ENCODE data around the gene CLUH. TPM values are rescaled to one million over a fixed set of nuclear protein-coding genes. Genes with fewer than 3 reads are reported as not detected.
A peak's percentile ranks its signal among the peaks of the same experiment; 100 is the strongest.
"Not testable (repeated sequence)": the region's sequence is repeated elsewhere in the genome, so short reads cannot be mapped to it uniquely, and the experiment has no call there.

The CLUH gene
- total RNA-seq, 2 donors from 2014 or later, result 56.9 to 93.2 TPM

DNA sequence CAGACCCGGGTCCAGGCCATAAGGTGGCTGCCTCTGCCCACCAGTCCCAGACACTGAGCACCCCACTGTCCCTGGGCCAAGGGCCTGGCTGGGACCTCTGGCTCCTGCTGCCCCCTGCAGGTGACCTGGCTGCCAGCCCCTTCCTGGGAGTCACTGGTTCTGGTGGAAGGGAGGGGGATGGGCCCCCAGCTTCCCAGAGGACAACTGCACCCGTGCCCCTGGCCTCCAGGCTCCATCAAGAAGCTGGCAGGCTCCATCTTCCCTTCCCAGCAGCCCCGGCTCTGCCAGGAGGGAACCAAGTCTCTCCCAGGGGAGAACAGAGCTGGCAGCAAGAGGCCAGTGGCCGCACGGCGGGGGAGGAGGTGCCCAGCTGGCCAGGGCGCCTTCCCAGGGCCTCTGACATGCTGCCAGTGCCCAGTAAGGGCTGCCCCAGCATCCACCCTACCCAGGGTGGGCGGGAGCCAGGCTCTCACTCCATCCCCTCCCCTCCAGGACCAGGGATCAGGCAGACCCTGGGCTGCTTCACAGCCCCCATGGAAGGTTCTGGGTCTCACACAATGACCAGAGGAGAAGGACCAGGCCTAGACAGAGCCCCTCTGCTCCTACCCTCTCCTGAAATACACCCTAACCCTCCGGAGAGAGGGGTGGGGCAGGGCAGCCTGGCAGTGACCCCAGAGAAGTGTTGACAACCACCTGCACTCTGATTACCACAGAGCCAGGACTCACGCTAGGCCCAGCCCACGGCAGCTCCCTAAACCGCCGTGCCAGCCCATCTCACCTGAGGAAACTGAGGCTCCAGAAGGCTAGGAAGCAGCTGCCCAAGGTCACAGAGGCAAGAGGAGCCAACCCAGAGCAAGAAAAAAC is 3.6 kb downstream of the CLUH start:
- Mint-ChIP-seq H3K9me3 (no peaks in the 10 kb centered on the region), H3K36me3 (peaks cover 8 to 19% of the 10 kb centered on the region in 2 donors), H3K27ac (peak overlapping the region; percentile 72 to 94)
- peak in 1 of 2 donors; percentile 42 for DNase-seq (ENCODE audit: low spot score in 2 of 2)
- no peak for ATAC-seq

DNA sequence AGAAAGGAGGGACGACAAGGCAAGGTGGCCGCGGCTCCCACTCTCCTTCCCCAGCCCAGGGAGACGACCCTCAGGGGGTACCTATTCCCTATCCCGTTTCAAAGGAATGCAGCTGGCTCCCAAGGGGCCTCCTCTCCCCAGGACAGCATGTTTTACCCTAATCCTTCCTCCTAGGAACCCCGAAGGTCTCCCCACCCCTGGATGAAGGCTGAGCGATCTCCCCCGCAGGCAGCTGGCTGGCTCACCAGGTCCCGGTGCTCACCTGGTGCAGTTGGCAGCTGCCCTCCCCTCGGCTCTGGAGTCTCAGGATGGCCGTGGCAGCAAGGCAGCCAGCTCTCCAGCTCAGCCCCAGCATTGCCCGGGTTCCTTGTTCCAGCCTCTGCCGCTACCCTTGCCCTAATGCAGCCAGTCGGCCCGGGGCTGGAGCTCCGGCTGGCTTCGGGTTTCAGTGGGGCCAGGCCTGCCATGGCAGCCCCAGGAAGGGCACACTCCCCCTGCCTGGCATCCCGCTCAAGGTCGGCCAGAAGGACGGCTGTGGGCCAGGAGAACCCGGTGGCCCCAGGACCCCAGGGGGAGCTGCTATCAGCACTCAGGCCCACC is 4.6 kb downstream of the CLUH start:
- DNase-seq (ENCODE audit: low spot score in 2 of 2), result no peak
- peak overlapping the region in 1 of 2 donors; percentile 17 for H3K27ac Mint-ChIP-seq
- no peak for ATAC-seq
- H3K36me3 Mint-ChIP-seq, result peaks cover 2 to 12% of the 10 kb centered on the region in 2 donors
- H3K9me3 Mint-ChIP-seq, result no peaks in the 10 kb centered on the region

- Mint-ChIP-seq H3K9me3 (no peaks in the 10 kb centered on the region), H3K27ac (peak overlapping the region; percentile 17 to 91)
- DNase-seq (ENCODE audit: low spot score in 2 of 2), result no peak
These were observed 5.4 kb downstream of the CLUH start for GRCh38 chr17:2705888-2706795.

GRCh38 chr17:2705263-2705662 is 6.3 kb downstream of the CLUH start:
- ATAC-seq (no peak), DNase-seq (ENCODE audit: low spot score in 2 of 2) (no peak)
- H3K9me3 Mint-ChIP-seq, result no peaks in the 10 kb centered on the region
- peaks cover 0 to 4% of the 10 kb centered on the region in 2 donors for H3K36me3 Mint-ChIP-seq
- H3K27ac Mint-ChIP-seq, result peak overlapping the region; percentile 17 to 70

More at GRCh38 chr17:2705888-2706795, 5.4 kb downstream of the CLUH start:
- H3K36me3 Mint-ChIP-seq, result peaks cover 0 to 11% of the 10 kb centered on the region in 2 donors
- no peak for ATAC-seq

DNA sequence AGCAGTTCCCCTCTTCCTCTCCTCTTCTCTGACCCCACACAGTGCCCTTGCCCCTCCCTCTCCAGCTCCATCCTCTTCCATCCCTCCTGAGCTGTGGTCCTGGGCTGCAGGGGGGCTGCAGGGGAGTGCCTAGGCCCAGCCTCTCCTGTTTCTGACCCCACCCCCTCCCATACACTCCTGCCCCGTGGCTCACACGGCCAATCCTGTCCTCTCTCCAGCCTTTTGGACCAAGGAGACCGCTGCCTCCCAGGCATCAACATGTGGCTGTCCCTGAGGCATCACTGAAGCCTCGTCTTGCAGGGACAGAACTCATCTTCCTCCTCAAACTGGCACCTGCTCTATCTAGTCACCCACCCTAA is 6.7 kb downstream of the CLUH start:
- H3K36me3 Mint-ChIP-seq, result peaks cover 0 to under 1% of the 10 kb centered on the region in 2 donors
- DNase-seq (ENCODE audit: low spot score in 2 of 2) (no peak), ATAC-seq (no peak)
- no peaks in the 10 kb centered on the region for H3K9me3 Mint-ChIP-seq
- peak overlapping the region; percentile 17 to 70 for H3K27ac Mint-ChIP-seq

GRCh38 chr17:2704031-2704889 is 7.3 kb downstream of the CLUH start:
- Mint-ChIP-seq H3K27ac (peak overlapping the region in 1 of 2 donors; percentile 17), H3K9me3 (no peaks in the 10 kb centered on the region), H3K36me3 (no peaks in the 10 kb centered on the region)
- ATAC-seq, result no peak
- DNase-seq (ENCODE audit: low spot score in 2 of 2), result no peak

GRCh38 chr17:2703606-2704005 is 8.0 kb downstream of the CLUH start:
- ATAC-seq (no peak), DNase-seq (ENCODE audit: low spot score in 2 of 2) (no peak)
- no peak overlapping the region for H3K27ac Mint-ChIP-seq
- H3K9me3 Mint-ChIP-seq, result no peaks in the 10 kb centered on the region
- no peaks in the 10 kb centered on the region for H3K36me3 Mint-ChIP-seq

DNA sequence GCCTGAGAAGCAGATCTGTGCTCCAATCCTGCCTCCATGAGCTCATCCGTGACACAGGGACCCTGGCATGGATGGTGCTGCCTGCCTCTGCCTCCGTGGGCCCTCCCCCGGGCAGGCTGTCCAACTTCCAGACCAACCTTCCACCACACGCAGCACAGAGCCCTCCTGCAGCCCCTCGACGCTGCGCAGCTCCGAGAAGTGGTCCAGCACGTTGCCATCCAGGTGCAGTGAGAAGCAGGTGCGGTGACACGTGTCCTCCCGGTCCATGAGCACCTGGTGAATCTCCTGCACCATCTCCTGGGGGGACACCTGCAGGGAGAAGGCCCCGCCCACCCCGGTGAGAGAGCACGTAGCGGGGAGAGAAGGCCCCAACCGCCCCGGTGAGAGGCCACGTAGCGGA is 8.4 kb downstream of the CLUH start:
- ATAC-seq (no peak), DNase-seq (ENCODE audit: low spot score in 2 of 2) (no peak)
- Mint-ChIP-seq H3K9me3 (no peaks in the 10 kb centered on the region), H3K36me3 (no peaks in the 10 kb centered on the region), H3K27ac (no peak overlapping the region)

DNA sequence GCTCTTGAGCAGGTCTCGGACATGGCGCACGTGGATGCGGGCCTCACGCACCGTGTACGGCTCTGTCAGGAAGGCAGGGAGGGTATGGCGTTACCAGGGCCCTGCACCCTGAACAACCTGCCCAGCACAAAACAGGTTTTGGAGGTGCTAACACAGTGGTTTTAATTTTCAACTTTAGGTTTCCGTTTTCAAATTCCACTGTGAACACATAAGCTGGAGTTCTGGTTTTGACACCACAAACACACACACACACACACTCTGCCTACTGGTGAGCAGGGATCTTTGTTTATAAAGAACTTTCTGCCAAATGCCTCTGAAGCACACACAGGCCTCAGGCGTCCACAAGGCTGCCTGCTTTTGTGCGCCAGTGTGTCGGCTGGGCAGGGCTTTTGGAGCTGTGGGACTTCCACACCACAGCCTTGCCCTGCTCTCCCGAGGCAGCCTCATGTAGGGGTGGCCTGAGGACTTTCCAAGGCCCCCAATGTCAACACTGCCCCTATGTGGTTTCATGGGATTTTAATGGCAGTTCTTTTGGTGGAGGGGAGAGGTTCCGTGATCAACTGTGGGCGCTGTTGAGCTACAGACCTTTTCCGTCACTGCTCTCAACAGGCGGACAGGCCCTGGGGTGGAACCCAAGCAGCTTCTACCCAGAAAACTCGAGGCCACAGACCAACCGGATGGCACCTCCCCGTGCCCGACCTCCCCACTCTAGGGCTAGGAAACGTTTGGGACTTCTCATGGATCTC is 9.4 kb downstream of the CLUH start:
- ATAC-seq (no peak), DNase-seq (ENCODE audit: low spot score in 2 of 2) (no peak)
- H3K27ac Mint-ChIP-seq, result no peak overlapping the region
- no peaks in the 10 kb centered on the region for H3K36me3 Mint-ChIP-seq
- no peaks in the 10 kb centered on the region for H3K9me3 Mint-ChIP-seq

DNA sequence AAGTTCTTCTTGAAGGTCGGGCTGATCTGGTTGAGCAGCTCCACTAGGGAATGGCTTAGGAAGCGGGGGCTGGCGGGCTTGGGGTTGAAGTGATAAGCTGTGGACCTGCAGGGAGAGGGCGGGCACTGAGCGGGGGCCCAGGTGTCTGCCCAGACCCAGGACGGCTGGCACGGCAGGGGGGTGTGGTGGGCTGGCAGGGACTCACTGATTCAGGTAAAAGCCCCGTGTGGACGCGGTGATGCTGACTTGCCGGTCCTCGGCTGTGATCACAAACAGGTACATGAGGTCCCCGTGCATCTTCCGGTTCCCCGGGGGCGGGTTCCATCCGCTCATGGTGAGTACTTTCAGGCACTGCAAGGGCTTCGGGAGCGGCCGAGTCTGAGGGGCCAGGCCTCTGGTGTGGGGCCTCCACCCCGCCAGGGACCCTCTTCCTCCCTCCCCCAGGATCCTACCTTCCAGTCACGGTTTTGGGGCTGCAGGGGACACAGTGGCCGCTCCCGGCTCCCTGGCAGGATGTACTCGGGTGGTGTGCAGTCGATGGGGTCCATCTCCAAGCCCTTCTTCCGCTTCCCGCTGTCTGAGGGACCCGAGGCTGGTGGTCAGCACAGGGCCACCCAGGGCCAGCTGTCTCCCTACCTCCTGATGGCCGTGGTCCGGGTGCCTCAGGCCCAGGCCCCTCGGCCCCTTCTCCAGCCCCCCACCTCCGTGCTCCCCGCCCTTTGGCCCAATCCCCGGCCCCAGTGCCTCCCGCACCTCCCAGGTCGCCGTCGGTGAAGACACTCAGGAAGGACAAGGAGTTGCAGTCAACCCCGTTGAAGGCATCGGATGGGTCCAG is 10.2 kb downstream of the CLUH start:
- Mint-ChIP-seq H3K36me3 (no peaks in the 10 kb centered on the region), H3K27ac (no peak overlapping the region), H3K9me3 (no peaks in the 10 kb centered on the region)
- DNase-seq (ENCODE audit: low spot score in 2 of 2), result peak in 1 of 2 donors; percentile 54
- no peak for ATAC-seq

GRCh38 chr17:2700491-2701141 is 10.9 kb downstream of the CLUH start:
- no peak for ATAC-seq
- no peaks in the 10 kb centered on the region for H3K36me3 Mint-ChIP-seq

GRCh38 chr17:2700030-2700490 is 11.5 kb downstream of the CLUH start:
- H3K9me3 Mint-ChIP-seq, result no peaks in the 10 kb centered on the region
- ATAC-seq, result no peak
- no peaks in the 10 kb centered on the region for H3K36me3 Mint-ChIP-seq
- DNase-seq (ENCODE audit: low spot score in 2 of 2), result no peak
- H3K27ac Mint-ChIP-seq, result peak overlapping the region in 1 of 2 donors; percentile 44

More at GRCh38 chr17:2700491-2701141, 10.9 kb downstream of the CLUH start:
- H3K27ac Mint-ChIP-seq, result no peak overlapping the region
- DNase-seq (ENCODE audit: low spot score in 2 of 2), result peak in 1 of 2 donors; percentile 48
- no peaks in the 10 kb centered on the region for H3K9me3 Mint-ChIP-seq

- ATAC-seq, H3K36me3 Mint-ChIP-seq, H3K9me3 Mint-ChIP-seq: not testable (repeated sequence)
- DNase-seq (ENCODE audit: low spot score in 2 of 2), result peak in 1 of 2 donors; percentile 6
- peak overlapping the region in 1 of 2 donors; percentile 44 for H3K27ac Mint-ChIP-seq
These were observed 12.3 kb downstream of the CLUH start for GRCh38 chr17:2699216-2699805.
